Umbilical cord (tissue), 2 donors: ENCODE measurements around the gene METTL16. TPM values are rescaled to one million over a fixed set of nuclear protein-coding genes. Genes with fewer than 3 reads are reported as not detected.
"Not testable (repeated sequence)": the region's sequence is repeated elsewhere in the genome, so short reads cannot be mapped to it uniquely, and the experiment has no call there.

Experiments used
- DNase-seq: peaks from one replicate; pipeline ENCODE4 v3.0.0-alpha.2; 2015; ENCODE audit warnings: low spot score
- total RNA-seq: library from RNA; depleted of rRNA; stranded (reverse); fragments of >200 nt; gene quantifications from one replicate; pipeline ENCODE4 v1.2.3, GENCODE V29; 2014; ENCODE audit warnings: low replicate concordance; ENCODE audit not compliant: insufficient read depth

METTL16 gene
- 35.6 TPM for total RNA-seq

- peak; percentile 100 for DNase-seq
Observed at GRCh38 chr17:2511462-2512369, at the start of gene METTL16. Gene METTL16, minus strand, starts transcription at chr17:2511888. Its CDS starts 9,557 bp downstream, at chr17:2502331.

DNA sequence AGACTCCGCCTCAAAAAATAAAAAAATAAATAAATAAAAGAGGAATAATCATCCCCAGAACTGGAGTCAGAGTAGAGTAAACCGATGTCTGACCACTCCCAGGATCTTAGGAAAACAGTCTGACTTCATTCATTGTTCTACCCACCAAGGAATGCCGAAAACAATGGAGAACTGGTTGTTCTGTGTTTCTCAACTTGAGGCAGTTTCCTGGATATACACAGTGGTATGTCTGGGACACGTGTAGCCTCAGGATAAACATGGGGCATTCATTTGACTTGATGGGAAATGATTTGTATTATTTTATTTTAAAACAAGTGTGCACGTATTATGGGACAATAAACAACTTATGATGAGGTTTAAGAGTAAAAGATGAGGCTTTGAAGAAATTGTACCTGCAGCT, 49.0 kb upstream of the METTL16 start:
- DNase-seq: no peak

DNA sequence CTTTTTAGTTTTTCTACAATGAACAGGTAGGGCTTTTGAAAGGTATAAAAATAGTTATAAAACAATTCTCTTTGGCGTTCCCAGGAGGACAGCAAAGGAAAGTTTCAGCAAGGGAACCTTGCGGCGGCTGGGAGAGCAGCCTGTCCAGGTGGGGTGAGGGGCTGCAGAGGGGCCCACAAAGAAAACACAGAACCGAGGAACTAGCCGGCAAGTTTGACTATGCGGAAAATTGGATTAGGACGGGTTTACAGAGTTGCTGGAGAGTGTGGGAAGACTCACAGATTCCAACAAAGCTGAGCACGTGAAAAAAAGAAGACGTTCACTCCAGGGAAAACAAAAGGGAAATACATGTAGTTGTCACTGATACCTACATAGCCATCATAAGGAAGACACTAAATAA, 40.2 kb upstream of the METTL16 start:
- no peak for DNase-seq

DNA sequence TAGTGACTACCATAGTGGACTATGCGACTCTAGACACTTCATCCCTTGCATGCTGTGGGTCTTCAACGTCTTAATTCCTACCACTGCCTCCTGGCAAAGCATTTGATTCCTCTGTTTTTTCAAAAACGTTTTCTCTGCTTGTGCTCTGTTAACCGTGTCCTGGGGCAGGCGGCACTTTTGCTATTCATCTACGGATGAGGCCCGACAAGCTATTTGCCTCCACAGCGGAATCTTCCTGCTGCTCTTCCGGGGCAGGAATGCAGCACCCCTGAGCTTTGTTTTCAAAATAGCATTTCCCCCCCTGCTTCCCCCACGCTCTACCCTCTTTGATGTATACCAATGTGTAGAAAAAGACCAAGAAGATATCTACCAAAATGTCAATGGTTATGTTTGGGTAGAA, 39.8 kb upstream of the METTL16 start:
- no peak for DNase-seq

DNA sequence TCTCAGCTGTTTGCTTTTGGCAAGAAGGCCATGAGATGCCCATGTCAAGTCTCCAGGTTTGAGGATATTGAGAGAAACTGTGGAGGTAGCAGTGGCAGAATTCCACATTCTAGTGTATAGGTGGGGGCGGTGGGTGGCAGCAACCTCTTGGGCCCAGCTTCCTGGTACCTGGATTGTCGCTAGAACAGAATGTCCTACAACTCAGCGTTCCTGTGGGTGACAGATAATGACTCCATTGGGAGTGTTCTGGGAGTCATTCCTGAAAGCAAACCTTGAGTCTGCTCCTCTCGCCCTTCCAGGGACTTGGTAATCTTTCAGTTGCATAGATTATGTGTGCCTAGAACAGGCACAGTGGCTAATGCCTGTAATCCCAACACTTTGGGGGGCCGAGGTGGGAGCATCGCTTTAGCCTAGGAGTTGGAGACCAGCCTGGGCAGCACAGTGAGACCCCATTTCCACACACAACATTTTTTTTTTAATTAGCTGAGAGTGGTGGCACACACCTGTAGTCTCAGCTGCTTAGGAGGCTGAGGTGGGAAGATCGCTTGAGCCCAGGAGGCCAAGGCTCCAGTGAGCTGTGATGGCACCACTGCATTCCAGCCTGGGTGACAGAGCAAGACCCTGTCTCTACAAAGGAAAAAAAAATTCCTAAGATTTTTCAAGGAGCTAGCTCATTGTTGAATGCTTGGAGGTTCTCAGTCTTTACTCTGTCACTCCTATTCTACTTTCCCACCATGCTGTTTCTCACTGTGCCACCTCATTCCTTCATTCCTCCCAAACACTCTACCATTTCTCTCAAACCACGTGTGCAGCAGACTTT, 37.9 kb upstream of the METTL16 start:
- DNase-seq: no peak

DNA sequence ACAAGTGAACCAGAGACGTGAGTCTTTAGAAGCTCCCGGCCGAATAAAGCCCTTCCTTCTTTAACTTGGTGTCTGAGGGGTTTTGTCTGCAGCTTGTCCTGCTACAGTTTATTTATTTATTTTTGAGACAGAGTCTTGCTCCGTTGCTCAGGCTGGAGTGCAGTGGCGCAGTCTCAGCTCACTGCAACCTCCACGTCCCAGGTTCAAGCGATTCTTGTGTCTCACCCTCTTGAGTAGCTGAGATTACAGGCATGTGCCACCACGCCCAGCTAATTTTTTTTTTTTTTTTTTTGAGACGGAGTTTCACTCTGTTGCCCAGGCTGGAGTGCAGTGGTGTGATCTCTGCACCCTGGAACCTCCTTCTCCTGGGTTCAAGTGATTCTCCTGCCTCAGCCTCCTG, 36.3 kb upstream of the METTL16 start:
- not testable (repeated sequence) for DNase-seq

DNA sequence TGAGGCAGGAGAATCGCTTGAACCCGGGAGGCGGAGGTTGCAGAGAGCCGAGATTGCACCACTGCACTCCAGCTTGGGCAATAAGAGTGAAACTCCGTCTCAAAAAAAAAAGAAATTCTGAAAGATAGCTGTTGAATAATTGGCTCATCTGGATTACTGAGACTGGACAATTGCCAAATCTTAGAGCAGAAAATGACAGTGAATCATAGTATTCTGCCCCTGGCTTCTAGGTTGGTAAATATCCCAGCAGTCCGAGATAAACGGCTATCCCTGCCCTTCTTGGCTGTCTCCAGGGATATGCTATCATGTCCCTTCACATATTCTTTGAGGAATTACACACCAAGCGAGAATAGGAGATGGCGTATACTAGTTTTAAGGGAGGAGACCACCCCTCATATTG, 35.5 kb upstream of the METTL16 start:
- peak; percentile 9 for DNase-seq

GRCh38 chr17:2545393-2545792, 33.7 kb upstream of the METTL16 start:
- no peak for DNase-seq

- no peak for DNase-seq
Observed at GRCh38 chr17:2542456-2542855, 30.8 kb upstream of the METTL16 start.

GRCh38 chr17:2542056-2542455, 30.4 kb upstream of the METTL16 start:
- no peak for DNase-seq

DNA sequence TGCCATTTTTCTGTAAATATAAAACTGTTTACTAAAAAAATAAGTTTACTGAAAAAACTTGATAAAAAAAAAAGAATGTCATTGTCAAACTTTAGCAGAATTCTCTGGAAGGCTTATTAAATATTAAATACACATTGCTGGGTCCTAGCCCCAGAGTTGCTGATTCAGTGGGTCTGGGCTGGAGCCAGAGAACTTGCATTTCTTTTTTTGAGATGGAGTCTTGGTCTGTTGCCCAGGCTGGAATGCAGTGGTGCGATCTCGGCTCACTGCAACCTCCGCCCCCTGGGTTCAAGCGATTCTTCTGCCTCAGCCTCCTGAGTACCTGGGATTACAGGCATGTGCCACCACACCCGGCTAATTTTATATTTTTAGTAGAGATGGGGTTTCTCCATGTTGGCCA, 25.9 kb upstream of the METTL16 start:
- DNase-seq: not testable (repeated sequence)

DNA sequence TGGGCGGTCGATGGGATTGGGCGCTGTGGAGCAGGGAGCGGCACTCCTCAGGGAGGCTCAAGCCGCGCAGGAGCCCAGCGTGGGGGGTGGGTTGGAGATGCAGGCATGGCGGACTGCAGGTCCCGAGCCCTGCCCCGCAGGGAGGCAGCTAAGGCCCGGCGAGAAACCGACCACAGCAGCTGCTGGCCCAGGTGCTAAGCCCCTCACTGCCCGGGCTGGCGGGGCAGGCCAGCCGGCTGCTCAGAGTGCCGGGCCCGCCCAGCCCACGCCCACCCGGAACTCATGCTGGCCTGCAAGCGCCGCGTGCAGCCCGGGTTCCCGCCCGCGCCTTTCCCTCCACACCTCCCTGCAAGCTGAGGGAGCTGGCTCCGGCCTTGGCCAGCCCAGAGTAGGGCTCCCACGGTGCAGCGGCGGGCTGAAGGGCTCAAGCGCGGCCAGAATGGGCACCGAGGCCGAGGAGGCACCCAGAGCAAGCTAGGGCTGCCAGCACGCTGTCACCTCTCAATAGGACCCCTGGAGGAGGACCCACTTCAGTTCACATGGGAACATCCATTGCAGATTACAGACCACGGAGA, 20.5 kb upstream of the METTL16 start:
- DNase-seq: no peak

DNA sequence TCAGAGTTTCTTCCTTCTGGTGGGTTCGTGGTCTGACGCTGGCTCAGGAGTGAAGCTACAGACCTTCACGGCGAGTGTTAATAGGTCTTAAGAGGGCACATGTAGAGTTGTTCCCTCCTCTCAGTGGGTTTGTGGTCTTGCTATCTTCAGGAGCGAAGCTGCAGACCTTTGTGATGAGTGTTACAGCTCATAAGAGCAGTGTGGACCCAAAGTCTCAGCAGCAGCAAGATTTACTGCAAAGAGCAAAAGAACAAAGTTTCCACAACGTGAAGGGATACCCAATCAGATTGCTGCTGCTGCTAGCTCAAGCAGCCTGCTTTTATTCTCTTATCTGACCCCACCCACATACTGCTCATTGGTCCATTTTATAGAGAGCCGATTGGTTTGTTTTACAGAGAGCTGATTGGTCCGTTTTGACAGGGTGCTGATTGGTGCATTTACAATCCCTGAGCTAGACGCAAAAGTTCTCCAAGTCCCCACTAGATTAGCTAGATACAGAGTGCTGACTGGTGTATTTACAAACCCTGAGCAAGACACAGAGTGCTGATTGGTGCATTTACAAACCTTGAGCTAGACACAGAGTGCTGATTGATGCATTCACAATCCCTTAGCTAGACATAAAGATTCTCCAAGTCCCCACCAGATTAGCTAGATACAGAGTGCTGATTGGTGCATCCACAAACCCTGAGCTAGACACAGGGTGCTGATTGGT, 19.7 kb upstream of the METTL16 start:
- DNase-seq: not testable (repeated sequence)

DNA sequence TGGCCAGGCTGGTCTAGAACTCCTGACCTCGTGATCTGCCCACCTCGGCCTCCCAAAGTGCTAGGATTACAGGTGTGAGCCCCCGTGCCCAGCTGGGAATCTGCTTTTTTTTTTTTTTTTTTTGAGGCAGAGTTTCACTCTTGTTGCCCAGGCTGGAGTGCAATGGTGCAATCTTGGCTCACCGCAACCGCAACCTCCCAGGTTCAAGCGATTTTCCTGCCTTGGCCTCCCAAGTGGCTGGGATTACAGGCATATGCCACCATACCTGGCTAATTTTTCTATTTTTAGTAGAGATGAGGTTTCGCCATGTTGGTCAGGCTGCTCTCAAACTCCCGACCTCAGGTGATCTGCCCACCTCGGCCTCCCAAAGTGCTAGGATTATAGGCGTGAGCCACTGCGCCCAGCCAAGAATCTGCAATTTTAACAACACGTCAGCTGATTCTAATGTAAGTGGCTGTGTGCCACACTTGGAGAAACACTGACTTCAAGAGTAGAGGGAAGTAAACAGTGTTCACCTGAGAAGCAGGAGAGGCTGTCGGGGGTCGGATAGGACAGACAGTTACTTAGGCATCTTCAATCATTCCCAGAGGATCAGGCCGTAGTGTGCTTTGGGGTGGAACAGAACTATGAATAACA, 10.2 kb upstream of the METTL16 start:
- DNase-seq: not testable (repeated sequence)

DNA sequence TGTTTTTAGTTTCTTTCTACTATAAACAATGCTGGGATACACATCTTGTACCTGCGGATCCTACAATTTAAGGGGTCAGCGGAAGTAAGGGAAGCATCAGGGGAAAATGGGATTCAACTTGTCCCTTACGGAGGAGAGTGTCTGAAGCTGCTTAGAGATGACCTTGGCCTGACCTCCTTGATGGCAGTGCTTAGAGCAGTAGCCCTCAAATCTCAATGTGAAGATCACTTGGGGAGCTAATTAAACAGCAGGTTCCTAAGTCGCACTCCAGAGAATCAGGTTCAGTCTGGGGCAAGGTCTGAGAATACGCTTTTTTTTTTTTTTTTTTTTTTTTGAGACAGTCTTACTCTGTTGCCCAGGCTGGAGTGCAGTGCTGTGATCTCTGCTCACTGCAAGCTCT, 9.6 kb upstream of the METTL16 start:
- DNase-seq: no peak

- no peak for DNase-seq
Observed at GRCh38 chr17:2517539-2517938, 5.9 kb upstream of the METTL16 start.

GRCh38 chr17:2511138-2511461, 588 bp downstream of the METTL16 start:
- DNase-seq: no peak

DNA sequence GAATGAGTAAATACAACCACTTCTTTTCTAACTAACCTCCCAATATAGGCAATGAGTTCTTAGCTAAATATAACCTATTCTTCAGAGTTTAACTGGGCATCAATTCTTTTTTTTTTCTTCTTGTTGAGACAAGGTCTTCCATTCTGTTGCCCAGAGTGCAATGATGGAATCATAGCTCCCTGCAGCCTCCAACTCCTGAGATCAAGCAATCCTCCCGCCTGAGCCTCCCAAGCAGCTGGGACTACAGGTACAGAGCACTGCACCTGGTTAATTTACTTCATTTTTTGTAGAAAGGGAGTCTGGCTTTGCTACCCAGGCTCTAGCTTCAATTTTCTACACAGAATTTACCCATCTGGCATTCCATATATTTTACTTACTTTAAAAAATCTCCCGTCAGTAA, 1.1 kb downstream of the METTL16 start:
- no peak for DNase-seq

DNA sequence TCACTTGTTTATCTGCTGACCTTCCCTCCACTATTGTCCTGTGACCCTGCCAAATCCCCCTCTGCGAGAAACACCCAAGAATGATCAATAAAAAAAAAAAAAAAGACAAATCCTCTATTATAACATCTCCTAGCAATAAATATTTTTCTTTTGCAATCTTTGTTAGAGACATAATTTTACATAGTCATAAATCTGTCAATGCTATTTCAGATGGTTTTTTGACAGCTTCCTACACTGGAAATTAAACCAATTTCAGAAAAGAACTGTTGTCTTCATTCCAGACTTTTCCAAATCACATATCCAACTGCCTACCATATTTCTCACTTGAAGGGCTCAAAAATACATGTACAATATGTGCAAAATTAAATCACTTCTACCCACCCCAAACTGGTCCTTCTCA, 3.7 kb downstream of the METTL16 start:
- DNase-seq: no peak

DNA sequence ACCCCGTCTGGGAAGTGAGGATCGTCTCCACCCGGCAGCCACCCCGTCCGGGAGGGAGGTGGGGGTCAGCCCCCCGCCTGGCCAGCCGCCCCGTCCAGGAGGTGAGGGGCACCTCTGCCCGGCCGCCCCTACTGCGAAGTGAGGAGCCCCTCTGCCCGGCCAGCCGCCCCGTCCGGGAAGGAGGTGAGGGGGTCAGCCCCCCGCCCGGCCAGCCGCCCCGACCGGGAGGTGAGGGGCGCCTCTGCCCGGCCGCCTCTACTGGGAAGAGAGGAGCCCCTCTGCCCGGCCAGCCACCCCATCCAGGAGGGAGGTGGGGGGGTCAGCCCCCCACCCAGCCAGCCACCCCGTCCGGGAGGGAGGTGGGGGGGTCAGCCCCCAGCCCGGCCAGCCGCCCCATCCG, 4.7 kb downstream of the METTL16 start:
- DNase-seq: not testable (repeated sequence)

DNA sequence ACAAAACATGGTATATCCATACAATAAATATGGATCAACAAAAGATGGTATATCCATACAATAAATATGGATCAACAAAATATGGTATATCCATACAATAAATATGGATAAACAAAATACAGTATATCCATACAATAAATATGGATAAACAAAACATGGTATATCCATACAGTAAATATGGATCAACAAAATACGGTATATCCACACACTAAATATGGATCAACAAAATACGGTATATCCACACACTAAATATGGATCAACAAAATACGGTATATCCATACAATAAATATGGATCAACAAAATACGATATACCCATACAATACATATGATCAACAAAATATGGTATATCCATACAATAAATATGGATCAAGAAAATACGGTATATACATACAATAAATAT, 8.1 kb downstream of the METTL16 start:
- DNase-seq: no peak
